ENCODE data around the gene C14orf132.

- no peak for TF ChIP-seq GATA2 (IDR thresholded peaks at IDR 0.05; ENCODE audit: low read depth, low read length)
- no peak for TF ChIP-seq GATA3 (IDR thresholded peaks at IDR 0.05; ENCODE audit: low read depth, low read length)
Observed at GRCh38 chr14:96130854-96131253, 91.7 kb downstream of the C14orf132 start.
